HepG2 (cell line): Measurements from ENCODE around the gene PRKAG3. TPM values are rescaled to one million over a fixed set of nuclear protein-coding genes. Genes with fewer than 3 reads are reported as not detected.

ENCODE experiments used
- ATAC-seq: fragments of 200-7000 bp; cut with Tn5 transposase; 3 replicates; pipeline ENCODE4 v1.9.1; 2020; ENCODE audit warnings: mild to moderate bottlenecking, moderate library complexity
- BruUV-seq: library from RNA; stranded (reverse); fragments of 400-500 nt; replicated peaks from 2 replicates; lab custom pipeline; 2021; lab: Mats Ljungman, UMichigan
- CTCF ChIA-PET: fragments of 300-600 bp; formaldehyde crosslinking; extraction: SDS; loops from one replicate; lab custom pipeline; 2021; ENCODE audit warnings: low total read pairs, inconsistent platforms, low intra/inter-chr PET ratio; lab: Yijun Ruan, JAX
- POLR2A ChIA-PET: fragments of 350-600 bp; sonication (Branson Sonifier 250); formaldehyde crosslinking; loops from one replicate; lab custom pipeline; 2020; ENCODE audit warnings: antibody characterized with exemption, inconsistent platforms; lab: Yijun Ruan, JAX
- DNase-seq: peaks from one replicate; pipeline ENCODE4 v3.0.0-alpha.2; 2015; ENCODE audit warnings: low spot score
- FAIRE-seq: peaks from 3 replicates; lab custom pipeline; 2011; peaks lifted over from hg19 to GRCh38; lab: Jason Lieb, UNC
- H2AFZ ChIP-seq: one replicate; pipeline ENCODE4 v1.6.1; 2011; ENCODE audit warnings: low read length, inconsistent platforms
- H3K27ac ChIP-seq: fragments of 300-600 bp; 3 replicates; pipeline ENCODE4 v1.8.0; 2011; ENCODE audit warnings: mixed run types, mild to moderate bottlenecking, mixed read lengths, low read length, inconsistent platforms; ENCODE audit not compliant: insufficient read depth; ENCODE audit errors: extremely low read length
- H3K27me3 ChIP-seq, 2 experiments: fragments of 200-600 bp in 1 of 2; 2 replicates in 1 of 2; 3 replicates in 1 of 2; pipeline versions ENCODE4 v1.6.0 to v1.8.0; 2011; ENCODE audit warnings: low read length in 2 of 2, mild to moderate bottlenecking in 2 of 2, moderate library complexity in 2 of 2, inconsistent platforms in 1 of 2; ENCODE audit not compliant: insufficient read depth in 2 of 2, control insufficient read depth in 1 of 2
- H3K36me3 ChIP-seq, 2 experiments: fragments of 200-600 bp in 1 of 2; replicated peaks in 1 of 2; 2 replicates in 1 of 2; 3 replicates in 1 of 2; pipeline versions ENCODE4 v1.5.1 to v1.8.0; 2011; ENCODE audit warnings: low read length in 2 of 2, inconsistent platforms in 1 of 2; ENCODE audit not compliant: insufficient read depth in 2 of 2, control insufficient read depth in 1 of 2
- H3K4me1 ChIP-seq: 2 replicates; pipeline ENCODE4 v1.5.1; 2012; ENCODE audit warnings: low read length, inconsistent platforms; ENCODE audit not compliant: insufficient read depth
- H3K4me2 ChIP-seq: 2 replicates; pipeline ENCODE4 v1.6.0; 2011; ENCODE audit warnings: low read depth, low read length, inconsistent platforms
- H3K4me3 ChIP-seq, 3 experiments: fragments of 200-600 bp in 1 of 3; sonication (generic), shearing (Covaris generic) in 1 of 3; replicated peaks in 1 of 3; 2 replicates each; pipeline ENCODE4 v1.5.1; 2011 to 2016; ENCODE audit warnings: low read length in 3 of 3, inconsistent platforms in 2 of 3, low read depth in 2 of 3, mild to moderate bottlenecking in 2 of 3, control low read depth in 1 of 3, mixed read lengths in 1 of 3; ENCODE audit not compliant: insufficient read depth in 1 of 3
- H3K79me2 ChIP-seq: one replicate; pipeline ENCODE4 v1.6.1; 2011; ENCODE audit warnings: low read length, inconsistent platforms; ENCODE audit not compliant: insufficient read depth
- H3K9ac ChIP-seq: 2 replicates; pipeline ENCODE4 v1.6.0; 2011; ENCODE audit warnings: mild to moderate bottlenecking, low read depth, low read length, inconsistent platforms; ENCODE audit not compliant: insufficient read depth
- H3K9me3 ChIP-seq: 2 replicates; pipeline ENCODE4 v1.5.1; 2012; ENCODE audit warnings: mild to moderate bottlenecking, low read length
- H4K20me1 ChIP-seq: 2 replicates; pipeline ENCODE4 v1.6.0; 2011; ENCODE audit warnings: inconsistent platforms, mild to moderate bottlenecking, low read length, moderate library complexity; ENCODE audit not compliant: insufficient read depth
- ATF2 ChIP-seq: sonication (generic); formaldehyde crosslinking; IDR thresholded peaks from 2 replicates; pipeline ENCODE4 v1.4.0; 2020; ENCODE audit warnings: missing genetic modification reagents
- BCL3 ChIP-seq: sonication (generic); formaldehyde crosslinking; IDR thresholded peaks from 2 replicates; pipeline ENCODE4 v1.5.1; 2020; ENCODE audit warnings: mild to moderate bottlenecking, missing genetic modification reagents, moderate library complexity
- DNMT1 ChIP-seq: sonication (generic); formaldehyde crosslinking; IDR thresholded peaks from 2 replicates; pipeline ENCODE4 v1.5.1; 2020; ENCODE audit warnings: mild to moderate bottlenecking, missing genetic modification reagents
- FOSL1 ChIP-seq: sonication (generic); formaldehyde crosslinking; IDR thresholded peaks from 2 replicates; pipeline ENCODE4 v1.9.0; 2021; ENCODE audit warnings: missing genetic modification reagents, borderline replicate concordance
- POLR2A ChIP-seq, 2 experiments: IDR thresholded peaks; 2 replicates each; pipeline ENCODE4 v1.6.1; 2011; ENCODE audit warnings: low read depth in 2 of 2, low read length in 2 of 2, mild to moderate bottlenecking in 1 of 2, moderate library complexity in 1 of 2; ENCODE audit not compliant: insufficient read depth in 1 of 2
- SALL1 ChIP-seq: sonication (generic); formaldehyde crosslinking; IDR thresholded peaks from 2 replicates; pipeline ENCODE4 v1.8.0; 2022; ENCODE audit warnings: mild to moderate bottlenecking, missing genetic modification reagents
- SMAD9 ChIP-seq: sonication (generic); formaldehyde crosslinking; IDR thresholded peaks from 2 replicates; pipeline ENCODE4 v1.5.1; 2020; ENCODE audit warnings: mild to moderate bottlenecking, missing genetic modification reagents
- THAP11 ChIP-seq: IDR thresholded peaks from 2 replicates; pipeline ENCODE4 v1.6.1; 2016; ENCODE audit warnings: missing biosample characterization, missing genetic modification reagents
- USF2 ChIP-seq, 2 experiments: sonication (generic) in 1 of 2; formaldehyde crosslinking in 1 of 2; IDR thresholded peaks; 2 replicates each; pipeline versions ENCODE4 v1.5.1 to v1.6.1; 2011 to 2020; ENCODE audit warnings: borderline replicate concordance in 1 of 2, low read depth in 1 of 2, low read length in 1 of 2, mild to moderate bottlenecking in 1 of 2, missing genetic modification reagents in 1 of 2, moderate library complexity in 1 of 2
- XRCC5 ChIP-seq: fragments of 200-400 bp; formaldehyde crosslinking; optimal IDR thresholded peaks from 2 replicates; pipeline ENCODE3; 2017; ENCODE audit warnings: mild to moderate bottlenecking, low read length
- ZNF512 ChIP-seq: sonication (generic); formaldehyde crosslinking; IDR thresholded peaks from 2 replicates; pipeline ENCODE4 v1.4.0; 2020; ENCODE audit warnings: mild to moderate bottlenecking, missing genetic modification reagents
- ZNF615 ChIP-seq: sonication (generic); formaldehyde crosslinking; IDR thresholded peaks from 2 replicates; pipeline ENCODE4 v1.5.0; 2020; ENCODE audit warnings: mild to moderate bottlenecking, missing genetic modification reagents, borderline replicate concordance
- ZNF691 ChIP-seq: sonication (generic); formaldehyde crosslinking; IDR thresholded peaks from 2 replicates; pipeline ENCODE4 v1.4.0; 2020; ENCODE audit warnings: missing genetic modification reagents, low read depth, mild to moderate bottlenecking, borderline replicate concordance
- ZNF7 ChIP-seq: IDR thresholded peaks from 2 replicates; pipeline ENCODE4 v1.6.1; 2016; ENCODE audit warnings: missing biosample characterization, missing genetic modification reagents
- ZNF749 ChIP-seq: sonication (generic); formaldehyde crosslinking; IDR thresholded peaks from 2 replicates; pipeline ENCODE4 v1.8.0; 2022; ENCODE audit warnings: mild to moderate bottlenecking, missing genetic modification reagents, moderate library complexity, borderline replicate concordance
- WGBS: methylation state at CpG from one replicate; pipeline ENCODE4 v1.1.6; 2017; ENCODE audit warnings: low lambda C conversion rate; 5-methylcytosine and 5-hydroxymethylcytosine counted together
- in situ Hi-C: cut with HindIII; loops from 2 replicates; pipeline ENCODE4 v1.10.0; 2017; ENCODE audit warnings: low pct_unique_long_range_greater_than_20kb; ENCODE audit not compliant: extremely low pct_ligation_motif_present
- intact Hi-C: fragments of 100-400 bp; cut with micrococcal nuclease; formaldehyde crosslinking; loops from one replicate; pipeline ENCODE4 v1.10.0; 2022; ENCODE audit not compliant: unreplicated experiment
- polyA plus RNA-seq, 8 experiments: library from polyadenylated mRNA; depleted of rRNA in 3 of 8; stranded (reverse) in 7 of 8; unstranded in 1 of 8; fragments of >200 nt; fragmentation: Illumina TruSeq in 4 of 8; extraction: Trizol in 4 of 8; gene quantifications; 2 replicates each; pipeline versions ENCODE4 v1.2.1 to v1.2.3, GENCODE V29; 2011 to 2016; ENCODE audit warnings: low read depth in 4 of 8, missing spikeins in 1 of 8, mixed read lengths in 1 of 8; ENCODE audit not compliant: insufficient read depth in 1 of 8
- total RNA-seq, 5 experiments: library from RNA; depleted of rRNA; stranded (reverse); fragments of >200 nt; fragmentation: Illumina TruSeq; extraction: Trizol; gene quantifications; 2 replicates each; pipeline ENCODE4 v1.2.3, GENCODE V29; 2016; ENCODE audit warnings: low read depth in 1 of 5
- TF ChIP-seq, protein P1 (sequence below): sonication (generic); formaldehyde crosslinking; IDR thresholded peaks from 2 replicates; pipeline ENCODE4 v1.5.0; 2020; ENCODE audit warnings: missing genetic modification reagents, mild to moderate bottlenecking, borderline replicate concordance

Gene PRKAG3
- total and polyA plus RNA-seq, 2 of the 13 experiments (the other 11 are each of a cell fraction or from before 2014, with no cell fraction given) = not detected

- in situ Hi-C loops (no loop called here), intact Hi-C loops (loop anchor here (2.0 kb wide), 3 partner anchors 23 to 125 kb away; partner anchors contain the start of genes BCS1L and ZNF142)
- Histone ChIP-seq H3K9me3 (no peaks in the 10 kb centered on the region), H3K79me2 (peaks cover 67% of the 10 kb centered on the region), H4K20me1 (peaks cover 31% of the 10 kb centered on the region), H3K9ac (peak overlapping the region; percentile 94), H3K4me3 (peak overlapping the region; percentile 69 to 97 (median 94)), H3K4me1 (peaks cover 74% of the 10 kb centered on the region), H3K4me2 (peak overlapping the region; percentile 93), H3K36me3 (peaks cover 2 to 6% of the 10 kb centered on the region in 2 experiments; a peak in 4 of 5 replicates), H3K27me3 (no peaks in the 10 kb centered on the region; a peak in 1 of 5 replicates), H3K27ac (peak overlapping the region; percentile 97), H2AFZ (no peak overlapping the region)
- DNase-seq (no peak), FAIRE-seq (no peak), ATAC-seq (no peak)
- POLR2A ChIA-PET = interaction anchor here (0.7 to 8.5 kb wide), 4 partner anchors 8 to 38 kb away, joined by 3 to 218 read pairs (median 68); no protein-coding TSS in a partner anchor
- no TSS peak for BruUV-seq
- 8% methylated on average over 4 of the region's 4 CpGs for WGBS
- CTCF ChIA-PET = no interaction called here
- TF ChIP-seq SMAD9 (CRISPR knock-in tag) = no peak
- TF ChIP-seq ZNF615 (CRISPR knock-in tag) = no peak
- TF ChIP-seq XRCC5 = peak; percentile 30
- TF ChIP-seq, protein P1, sequence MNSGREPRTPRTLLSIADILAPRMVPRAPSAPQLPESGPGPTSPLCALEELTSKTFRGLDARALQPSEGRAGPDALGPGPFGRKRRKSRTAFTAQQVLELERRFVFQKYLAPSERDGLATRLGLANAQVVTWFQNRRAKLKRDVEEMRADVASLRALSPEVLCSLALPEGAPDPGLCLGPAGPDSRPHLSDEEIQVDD (CRISPR knock-in tag) = 0 out of 2 replicates have a peak, but pooled peaks have one; percentile 54
- no peak for TF ChIP-seq FOSL1
- peak; percentile 31; the same call in 1 of the 2 replicates for TF ChIP-seq SALL1
- 0 out of 4 replicates have a peak, but pooled peaks of 1 of the 2 experiments have one; percentile 14 for TF ChIP-seq POLR2A (IDR thresholded peaks at IDR 0.05; ENCODE audit: insufficient read depth in 1 of 2, low read depth in 2 of 2, low read length in 2 of 2)
- no peak for TF ChIP-seq ZNF691 (CRISPR knock-in tag)
- 0 out of 2 replicates have a peak, but pooled peaks have one; percentile 13 for TF ChIP-seq BCL3 (CRISPR knock-in tag)
- TF ChIP-seq ATF2 (CRISPR knock-in tag) = no peak
- no peak for TF ChIP-seq ZNF512 (CRISPR knock-in tag)
- TF ChIP-seq DNMT1 (CRISPR knock-in tag) = 0 out of 2 replicates have a peak, but pooled peaks have one; percentile 30
- TF ChIP-seq ZNF749 (CRISPR knock-in tag) = peak; percentile 39; the same call in 1 of the 2 replicates
- no peak for TF ChIP-seq THAP11 (CRISPR knock-in tag)
- TF ChIP-seq USF2 (IDR thresholded peaks at IDR 0.05; ENCODE audit: low read depth, low read length) = no peak
- no peak for TF ChIP-seq USF2 (CRISPR knock-in tag; IDR thresholded peaks at IDR 0.05; ENCODE audit: borderline replicate concordance)
- no peak for TF ChIP-seq ZNF7
Measured at GRCh38 chr2:218783688-218784087, 47.9 kb downstream of the PRKAG3 start.
